Ammon's horn (tissue), 1 donor: ENCODE data around the gene ZNF423.
A peak's percentile ranks its signal among the peaks of the same experiment; 100 is the strongest.

Experiments
- DNase-seq: peaks from one replicate; pipeline ENCODE4 v3.0.0-alpha.2; 2016; ENCODE audit warnings: low spot score

The ZNF423 gene

GRCh38 chr16:49822649-49823370 is 33.1 kb downstream of the ZNF423 start:
- DNase-seq, result no peak

GRCh38 chr16:49821614-49822282 is 34.2 kb downstream of the ZNF423 start:
- DNase-seq, result no peak

GRCh38 chr16:49821156-49821555 is 34.8 kb downstream of the ZNF423 start:
- no peak for DNase-seq

GRCh38 chr16:49817754-49818507 is 38.0 kb downstream of the ZNF423 start:
- DNase-seq, result no peak

- no peak for DNase-seq
These were observed 39.0 kb downstream of the ZNF423 start for GRCh38 chr16:49816875-49817274.

- peak; percentile 75 for DNase-seq
These were observed 44.1 kb downstream of the ZNF423 start for GRCh38 chr16:49811644-49812334.

GRCh38 chr16:49810831-49811230 is 45.1 kb downstream of the ZNF423 start:
- DNase-seq, result no peak

- DNase-seq, result no peak
These were observed 46.4 kb downstream of the ZNF423 start for GRCh38 chr16:49809561-49809960.

GRCh38 chr16:49809062-49809461 is 46.9 kb downstream of the ZNF423 start:
- DNase-seq, result no peak

- DNase-seq, result no peak
These were observed 49.5 kb downstream of the ZNF423 start for GRCh38 chr16:49806446-49806845.

- no peak for DNase-seq
These were observed 54.6 kb downstream of the ZNF423 start for GRCh38 chr16:49801290-49801689.

GRCh38 chr16:49800876-49801275 is 55.0 kb downstream of the ZNF423 start:
- DNase-seq, result no peak

GRCh38 chr16:49800441-49800840 is 55.5 kb downstream of the ZNF423 start:
- no peak for DNase-seq

GRCh38 chr16:49799172-49799571 is 56.7 kb downstream of the ZNF423 start:
- no peak for DNase-seq

- DNase-seq, result no peak
These were observed 60.4 kb downstream of the ZNF423 start for GRCh38 chr16:49795513-49795912.

GRCh38 chr16:49793244-49793643 is 62.7 kb downstream of the ZNF423 start:
- DNase-seq, result no peak

- no peak for DNase-seq
These were observed 66.3 kb downstream of the ZNF423 start for GRCh38 chr16:49789616-49790015.

GRCh38 chr16:49788986-49789385 is 66.9 kb downstream of the ZNF423 start:
- DNase-seq, result no peak

GRCh38 chr16:49788572-49788971 is 67.3 kb downstream of the ZNF423 start:
- peak; percentile 49 for DNase-seq

- DNase-seq, result no peak
These were observed 68.9 kb downstream of the ZNF423 start for GRCh38 chr16:49786926-49787557.

- DNase-seq, result no peak
These were observed 69.9 kb downstream of the ZNF423 start for GRCh38 chr16:49785970-49786369.

GRCh38 chr16:49782405-49782804 is 73.5 kb downstream of the ZNF423 start:
- DNase-seq, result no peak
